RWPE1 (cell line): ENCODE results near the gene PCBP3.

Experiments
- CTCF ChIA-PET: fragments of 350-600 bp; sonication (Branson Sonifier 250); formaldehyde crosslinking; extraction: SDS; loops from one replicate; lab custom pipeline; 2021; lab: Yijun Ruan, JAX
- POLR2A ChIA-PET: fragments of 400-600 bp; formaldehyde crosslinking; extraction: SDS; loops from one replicate; lab custom pipeline; 2020; ENCODE audit warnings: antibody characterized with exemption; ENCODE audit not compliant: low non-redundant PET; lab: Yijun Ruan, JAX
- DNase-seq: peaks from one replicate; pipeline ENCODE4 v3.0.0; 2012; ENCODE audit warnings: low spot score
- H3K27ac ChIP-seq: fragments of 450-650 bp; 2 replicates; pipeline ENCODE4 v1.5.1; 2017
- CTCF ChIP-seq: fragments of 450-650 bp; conservative IDR thresholded peaks from 2 replicates; pipeline ENCODE4 v1.5.1; 2017; ENCODE audit warnings: low read depth, mild to moderate bottlenecking

The PCBP3 gene

GRCh38 chr21:45821998-45822397 is 178.5 kb downstream of the PCBP3 start:
- ChIA-PET CTCF (interaction anchor here (0.6 to 0.9 kb wide), 3 partner anchors 12 to 685 kb away, joined by 3 to 5 read pairs (median 3); no protein-coding TSS in a partner anchor), POLR2A (no interaction called here)
- no peak for TF ChIP-seq CTCF
- H3K27ac ChIP-seq = no peak overlapping the region
- DNase-seq = no peak

GRCh38 chr21:45822429-45823099 is 179.0 kb downstream of the PCBP3 start:
- no peak for TF ChIP-seq CTCF
- ChIA-PET CTCF (interaction anchor here (0.6 to 0.9 kb wide), 2 partner anchors 58 to 686 kb away, joined by 3 to 5 read pairs; no protein-coding TSS in a partner anchor), POLR2A (no interaction called here)
- H3K27ac ChIP-seq = no peak overlapping the region
- no peak for DNase-seq

GRCh38 chr21:45823100-45823681 is 179.7 kb downstream of the PCBP3 start:
- TF ChIP-seq CTCF = no peak
- ChIA-PET POLR2A (no interaction called here), CTCF (no interaction called here)
- H3K27ac ChIP-seq = no peak overlapping the region
- DNase-seq = no peak

- no peak for DNase-seq
- H3K27ac ChIP-seq = no peak overlapping the region
- ChIA-PET POLR2A (no interaction called here), CTCF (no interaction called here)
- no peak for TF ChIP-seq CTCF
Measured at GRCh38 chr21:45824546-45825215, 181.2 kb downstream of the PCBP3 start.

GRCh38 chr21:45825219-45825618 is 181.7 kb downstream of the PCBP3 start:
- CTCF ChIA-PET = no interaction called here

More at GRCh38 chr21:45825219-45825618, 181.7 kb downstream of the PCBP3 start:
- no peak for TF ChIP-seq CTCF
- no peak overlapping the region for H3K27ac ChIP-seq
- no peak for DNase-seq
- POLR2A ChIA-PET = no interaction called here
